RWPE1 (cell line): ENCODE measurements around the gene ACTN1.

Experiments
- CTCF ChIA-PET: fragments of 350-600 bp; sonication (Branson Sonifier 250); formaldehyde crosslinking; extraction: SDS; loops from one replicate; lab custom pipeline; 2021; lab: Yijun Ruan, JAX
- POLR2A ChIA-PET: fragments of 400-600 bp; formaldehyde crosslinking; extraction: SDS; loops from one replicate; lab custom pipeline; 2020; ENCODE audit warnings: antibody characterized with exemption; ENCODE audit not compliant: low non-redundant PET; lab: Yijun Ruan, JAX
- DNase-seq: peaks from one replicate; pipeline ENCODE4 v3.0.0; 2012; ENCODE audit warnings: low spot score
- H3K27ac ChIP-seq: fragments of 450-650 bp; 2 replicates; pipeline ENCODE4 v1.5.1; 2017
- CTCF ChIP-seq: fragments of 450-650 bp; conservative IDR thresholded peaks from 2 replicates; pipeline ENCODE4 v1.5.1; 2017; ENCODE audit warnings: low read depth, mild to moderate bottlenecking

Gene ACTN1

GRCh38 chr14:68968051-68968450 lies 11.1 kb downstream of the ACTN1 start:
- CTCF ChIA-PET: no interaction called here
- no peak for TF ChIP-seq CTCF
- no peak for DNase-seq
- POLR2A ChIA-PET: no interaction called here
- H3K27ac ChIP-seq: peak overlapping the region; percentile 69

- POLR2A ChIA-PET: no interaction called here
- TF ChIP-seq CTCF: no peak
- peak overlapping the region; percentile 69 for H3K27ac ChIP-seq
- CTCF ChIA-PET: no interaction called here
- no peak for DNase-seq
Observed at GRCh38 chr14:68967459-68967940, 11.6 kb downstream of the ACTN1 start.

- POLR2A ChIA-PET: no interaction called here
- TF ChIP-seq CTCF: no peak
Observed at GRCh38 chr14:68966872-68967301, 12.2 kb downstream of the ACTN1 start.

GRCh38 chr14:68965261-68965761 lies 13.8 kb downstream of the ACTN1 start:
- peak overlapping the region; percentile 69 for H3K27ac ChIP-seq
- CTCF ChIA-PET: interaction anchor here (1.0 kb wide), 2 partner anchors 25 to 54 kb away, joined by 3 read pairs; no protein-coding TSS in a partner anchor

More at GRCh38 chr14:68966872-68967301, 12.2 kb downstream of the ACTN1 start:
- DNase-seq: no peak
- H3K27ac ChIP-seq: peak overlapping the region; percentile 69
- CTCF ChIA-PET: interaction anchor here (0.8 kb wide), 1 partner anchor 163 kb away, joined by 3 read pairs; no protein-coding TSS in a partner anchor

GRCh38 chr14:68964300-68965093 lies 14.6 kb downstream of the ACTN1 start:
- no peak for TF ChIP-seq CTCF
- POLR2A ChIA-PET: interaction anchor here (0.6 kb wide), 1 partner anchor 10 kb away, joined by 3 read pairs; no protein-coding TSS in a partner anchor
- no peak for DNase-seq
- CTCF ChIA-PET: interaction anchor here (0.5 to 0.6 kb wide), 2 partner anchors 107 to 634 kb away, joined by 3 to 5 read pairs; no protein-coding TSS in a partner anchor
- peak overlapping the region; percentile 69 for H3K27ac ChIP-seq

More at GRCh38 chr14:68965261-68965761, 13.8 kb downstream of the ACTN1 start:
- POLR2A ChIA-PET: no interaction called here
- no peak for DNase-seq
- TF ChIP-seq CTCF: no peak

GRCh38 chr14:68962681-68963080 lies 16.4 kb downstream of the ACTN1 start:
- peak overlapping the region; percentile 73 for H3K27ac ChIP-seq
- no peak for DNase-seq
- CTCF ChIA-PET: no interaction called here
- no peak for TF ChIP-seq CTCF
- POLR2A ChIA-PET: interaction anchor here (0.6 kb wide), 1 partner anchor 10 kb away, joined by 3 read pairs; no protein-coding TSS in a partner anchor
